ENCODE data around the gene ALG1. TPM values are rescaled to one million over a fixed set of nuclear protein-coding genes. Genes with fewer than 3 reads are reported as not detected.
"Not testable (repeated sequence)": the region's sequence is repeated elsewhere in the genome, so short reads cannot be mapped to it uniquely, and the experiment has no call there.

Gene ALG1
- total and polyA plus RNA-seq, 2 of the 13 experiments (the other 11 are each of a cell fraction or from before 2014, with no cell fraction given), result 43.3 to 75.6 TPM

- TF ChIP-seq ZBTB10 (CRISPR knock-in tag; IDR thresholded peaks at IDR 0.05; ENCODE audit: borderline replicate concordance), result 0 out of 2 replicates have a peak, but pooled peaks have one; percentile 73
- peak in 1 of 2 experiments; percentile 67; a peak in 2 of 4 replicates for TF ChIP-seq POLR2A (IDR thresholded peaks at IDR 0.05; ENCODE audit: insufficient read depth in 1 of 2, low read depth in 2 of 2, low read length in 2 of 2)
- TF ChIP-seq ZNF770 (CRISPR knock-in tag; IDR thresholded peaks at IDR 0.05), result peak; percentile 68
- TF ChIP-seq ZIK1 (CRISPR knock-in tag; IDR thresholded peaks at IDR 0.05; ENCODE audit: borderline replicate concordance, low read depth), result 0 out of 2 replicates have a peak, but pooled peaks have one; percentile 1
- not testable (repeated sequence) for TF ChIP-seq MAZ (IDR thresholded peaks at IDR 0.05; ENCODE audit: borderline replicate concordance, low read depth, low read length)
- TF ChIP-seq MAZ (CRISPR knock-in tag; IDR thresholded peaks at IDR 0.05; ENCODE audit: low read depth), result peak; percentile 85; the same call in 1 of the 2 replicates
- TF ChIP-seq TBX2 (CRISPR knock-in tag; IDR thresholded peaks at IDR 0.05; ENCODE audit: borderline replicate concordance), result peak; percentile 67
- peak; percentile 79; the same call in 1 of the 2 replicates for TF ChIP-seq ZBTB7B (CRISPR knock-in tag; IDR thresholded peaks at IDR 0.05)
- 0 out of 2 replicates have a peak, but pooled peaks have one; percentile 43 for TF ChIP-seq PHF21A (CRISPR knock-in tag; IDR thresholded peaks at IDR 0.05)
- TF ChIP-seq, protein P1, sequence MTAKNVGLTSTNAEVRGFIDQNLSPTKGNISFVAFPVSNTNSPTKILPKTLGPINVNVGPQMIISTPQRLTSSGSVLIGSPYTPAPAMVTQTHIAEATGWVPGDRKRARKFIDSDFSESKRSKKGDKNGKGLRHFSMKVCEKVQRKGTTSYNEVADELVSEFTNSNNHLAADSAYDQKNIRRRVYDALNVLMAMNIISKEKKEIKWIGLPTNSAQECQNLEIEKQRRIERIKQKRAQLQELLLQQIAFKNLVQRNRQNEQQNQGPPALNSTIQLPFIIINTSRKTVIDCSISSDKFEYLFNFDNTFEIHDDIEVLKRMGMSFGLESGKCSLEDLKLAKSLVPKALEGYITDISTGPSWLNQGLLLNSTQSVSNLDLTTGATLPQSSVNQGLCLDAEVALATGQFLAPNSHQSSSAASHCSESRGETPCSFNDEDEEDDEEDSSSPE (CRISPR knock-in tag; IDR thresholded peaks at IDR 0.05), result 0 out of 2 replicates have a peak, but pooled peaks have one; percentile 8
- 0 out of 2 replicates have a peak, but pooled peaks have one; percentile 23 for TF ChIP-seq ZNF274 (CRISPR knock-in tag; IDR thresholded peaks at IDR 0.05)
- TF ChIP-seq POLR2AphosphoS5 (IDR thresholded peaks at IDR 0.05; ENCODE audit: low read depth, low read length), result peak; percentile 47
These were observed 26.8 kb downstream of the ALG1 start (continued) for GRCh38 chr16:5098221-5099159.
